Smooth muscle cell (in vitro differentiated cells): Measurements from ENCODE around the gene ABCF3. TPM values are rescaled to one million over a fixed set of nuclear protein-coding genes. Genes with fewer than 3 reads are reported as not detected.

Experiments used
- DNase-seq: peaks from one replicate; lab custom pipeline; 2025; ENCODE audit not compliant: unreplicated experiment; lab: John Stamatoyannopoulos, UW
- H2AFZ ChIP-seq: fragments of 200-600 bp; sonication (generic); 2 replicates; pipeline ENCODE4 v1.6.0; 2016; ENCODE audit warnings: antibody characterized with exemption, low read depth, mild to moderate bottlenecking
- H3F3A ChIP-seq: fragments of 200-600 bp; sonication (generic); 2 replicates; pipeline ENCODE4 v1.6.0; 2017; ENCODE audit warnings: antibody characterized with exemption, low read depth
- H3K27ac ChIP-seq: fragments of 200-600 bp; sonication (generic); 2 replicates; pipeline ENCODE4 v1.5.1; 2016; ENCODE audit warnings: low read depth, mild to moderate bottlenecking
- H3K27me3 ChIP-seq: fragments of 200-600 bp; sonication (generic); 2 replicates; pipeline ENCODE4 v1.6.1; 2016; ENCODE audit warnings: low read depth, mild to moderate bottlenecking
- H3K36me3 ChIP-seq: fragments of 200-600 bp; sonication (generic); 2 replicates; pipeline ENCODE4 v1.5.1; 2016; ENCODE audit warnings: low read depth
- H3K4me1 ChIP-seq: fragments of 200-600 bp; sonication (generic); 2 replicates; pipeline ENCODE4 v1.5.1; 2016; ENCODE audit warnings: low read depth
- H3K4me2 ChIP-seq: fragments of 200-600 bp; sonication (generic); 2 replicates; pipeline ENCODE4 v1.6.0; 2016; ENCODE audit warnings: mild to moderate bottlenecking
- H3K4me3 ChIP-seq: fragments of 200-600 bp; sonication (generic); 2 replicates; pipeline ENCODE4 v1.5.1; 2016; ENCODE audit warnings: mild to moderate bottlenecking
- H3K79me2 ChIP-seq: fragments of 200-600 bp; sonication (generic); 2 replicates; pipeline ENCODE4 v1.6.0; 2016; ENCODE audit warnings: low read depth, mild to moderate bottlenecking
- H3K9ac ChIP-seq: fragments of 200-600 bp; sonication (generic); 2 replicates; pipeline ENCODE4 v1.6.0; 2016; ENCODE audit warnings: low read depth
- H3K9me3 ChIP-seq: fragments of 200-600 bp; sonication (generic); replicated peaks from 2 replicates; pipeline ENCODE4 v1.5.1; 2016; ENCODE audit warnings: low read depth
- H4K20me1 ChIP-seq: fragments of 200-600 bp; sonication (generic); 2 replicates; pipeline ENCODE4 v1.6.0; 2016; ENCODE audit warnings: low read depth
- CTCF ChIP-seq: fragments of 200-600 bp; sonication (generic); IDR thresholded peaks from 2 replicates; pipeline ENCODE4 v1.5.1; 2017; ENCODE audit warnings: borderline replicate concordance, mild to moderate bottlenecking, antibody characterized with exemption; ENCODE audit not compliant: insufficient read depth, poor library complexity, severe bottlenecking
- WGBS: methylation state at CpG from one replicate; pipeline ENCODE4 v1.1.7; 2016; ENCODE audit warnings: low lambda C conversion rate; 5-methylcytosine and 5-hydroxymethylcytosine counted together
- polyA plus RNA-seq: library from polyadenylated mRNA; unstranded; fragments of >200 nt; fragmentation: Nextera tagmentation; extraction: Ambion mirVana; gene quantifications from 2 replicates; pipeline ENCODE4 v1.2.1, GENCODE V29; 2016
- total RNA-seq: library from RNA; depleted of rRNA; stranded (reverse); fragments of >200 nt; gene quantifications from 2 replicates; pipeline ENCODE4 v1.2.3, GENCODE V29; 2014

The ABCF3 gene
- total and polyA plus RNA-seq, 2 experiments from 2014 or later = 34.6 to 46.3 TPM

- peaks cover 9% of the 10 kb centered on the region for H3K4me1 ChIP-seq
- no peaks in the 10 kb centered on the region for H3K36me3 ChIP-seq
- H3K9me3 ChIP-seq = no peaks in the 10 kb centered on the region
- no peaks in the 10 kb centered on the region for H3K79me2 ChIP-seq
- no peaks in the 10 kb centered on the region for H3F3A ChIP-seq
- H3K27ac ChIP-seq = no peak overlapping the region
- no peak overlapping the region for H3K9ac ChIP-seq
- H4K20me1 ChIP-seq = no peaks in the 10 kb centered on the region
- H3K4me3 ChIP-seq = peak overlapping the region; percentile 43
- H3K4me2 ChIP-seq = peak overlapping the region; percentile 86
- no peak overlapping the region for H2AFZ ChIP-seq
- DNase-seq = no peak
- H3K27me3 ChIP-seq = peaks cover 94% of the 10 kb centered on the region
- no peak for TF ChIP-seq CTCF
- 3% methylated on average over 26 of the region's 61 CpGs for WGBS
Measured at GRCh38 chr3:184230081-184230602, 44.1 kb downstream of the ABCF3 start.

GRCh38 chr3:184230603-184231528 lies 44.9 kb downstream of the ABCF3 start:
- no peaks in the 10 kb centered on the region for H4K20me1 ChIP-seq
- H2AFZ ChIP-seq = no peak overlapping the region
- DNase-seq = no peak
- H3K27me3 ChIP-seq = peaks cover 87% of the 10 kb centered on the region
- H3K9me3 ChIP-seq = no peaks in the 10 kb centered on the region
- TF ChIP-seq CTCF = no peak
- peak overlapping the region; percentile 86 for H3K4me2 ChIP-seq
- no peak overlapping the region for H3K27ac ChIP-seq
- WGBS = 15% methylated on average over 56 of the region's 79 CpGs
- H3K4me3 ChIP-seq = peak overlapping the region; percentile 43
- no peaks in the 10 kb centered on the region for H3F3A ChIP-seq
- H3K79me2 ChIP-seq = no peaks in the 10 kb centered on the region
- no peak overlapping the region for H3K9ac ChIP-seq
- no peaks in the 10 kb centered on the region for H3K36me3 ChIP-seq
- H3K4me1 ChIP-seq = peaks cover 9% of the 10 kb centered on the region

- peaks cover 9% of the 10 kb centered on the region for H3K4me1 ChIP-seq
- TF ChIP-seq CTCF = no peak
- no peak overlapping the region for H3K4me3 ChIP-seq
- H3K9me3 ChIP-seq = no peaks in the 10 kb centered on the region
- H3K9ac ChIP-seq = no peak overlapping the region
- no peaks in the 10 kb centered on the region for H4K20me1 ChIP-seq
- H3K4me2 ChIP-seq = no peak overlapping the region
- H2AFZ ChIP-seq = no peak overlapping the region
- H3F3A ChIP-seq = no peaks in the 10 kb centered on the region
- H3K36me3 ChIP-seq = no peaks in the 10 kb centered on the region
- 76% methylated on average over 3 of the region's 3 CpGs for WGBS
- H3K27me3 ChIP-seq = peaks cover 79% of the 10 kb centered on the region
- H3K27ac ChIP-seq = no peak overlapping the region
- H3K79me2 ChIP-seq = no peaks in the 10 kb centered on the region
- DNase-seq = no peak
Measured at GRCh38 chr3:184231671-184232070, 45.7 kb downstream of the ABCF3 start.
